Stimulated activated CD8-positive, alpha-beta memory T cell treated with anti-CD3 and anti-CD28 coated beads, Interleukin-4, amount 100 ng/mL, for 1 hour (primary cell): ENCODE data around the gene TSPAN9.

Experiments used
- DNase-seq, 2 donors: peaks; one replicate each; pipeline ENCODE4 v3.0.0-alpha.2; 2020; ENCODE audit warnings: low read depth in 2 of 2, low spot score in 1 of 2

TSPAN9 gene

DNA sequence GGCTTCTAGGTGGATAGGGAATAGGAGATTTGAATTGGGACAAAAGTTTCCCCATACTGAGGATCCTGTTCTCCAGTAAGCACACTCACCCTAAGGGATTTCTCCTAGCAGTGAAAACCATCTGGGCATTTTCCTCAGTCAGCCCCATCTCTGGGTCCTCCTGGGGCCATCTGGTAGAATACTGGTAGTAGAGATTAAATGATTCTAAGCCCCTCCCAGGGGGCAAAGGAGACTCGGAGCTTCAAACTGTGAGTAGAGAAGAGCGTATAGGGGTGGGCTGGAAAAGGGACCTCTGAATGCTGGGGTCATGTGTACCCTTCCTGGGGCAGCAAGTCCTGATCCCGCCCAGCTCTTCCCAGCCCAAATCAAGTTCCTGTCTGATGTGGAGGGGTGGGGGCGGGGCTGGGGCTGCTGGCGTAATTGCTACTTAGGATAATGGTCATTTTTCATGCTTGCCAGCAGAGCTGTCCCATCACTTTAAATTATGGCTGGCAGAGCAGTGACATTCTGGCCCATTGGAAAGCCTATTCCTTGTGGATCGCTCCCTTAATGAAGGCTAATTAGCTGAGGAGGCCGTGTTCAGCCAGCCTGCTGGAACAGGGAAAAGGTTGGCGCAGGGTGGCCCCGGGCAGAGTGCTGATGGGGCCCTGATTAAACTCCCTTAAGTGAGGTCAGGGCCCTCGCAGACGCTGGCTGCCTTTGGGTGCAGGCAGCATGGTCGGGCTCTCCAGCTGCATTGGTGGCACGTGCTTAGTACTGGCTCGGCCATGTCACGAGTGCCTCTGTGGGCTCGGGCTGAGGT lies 127.8 kb downstream of the TSPAN9 start:
- no peak for DNase-seq

DNA sequence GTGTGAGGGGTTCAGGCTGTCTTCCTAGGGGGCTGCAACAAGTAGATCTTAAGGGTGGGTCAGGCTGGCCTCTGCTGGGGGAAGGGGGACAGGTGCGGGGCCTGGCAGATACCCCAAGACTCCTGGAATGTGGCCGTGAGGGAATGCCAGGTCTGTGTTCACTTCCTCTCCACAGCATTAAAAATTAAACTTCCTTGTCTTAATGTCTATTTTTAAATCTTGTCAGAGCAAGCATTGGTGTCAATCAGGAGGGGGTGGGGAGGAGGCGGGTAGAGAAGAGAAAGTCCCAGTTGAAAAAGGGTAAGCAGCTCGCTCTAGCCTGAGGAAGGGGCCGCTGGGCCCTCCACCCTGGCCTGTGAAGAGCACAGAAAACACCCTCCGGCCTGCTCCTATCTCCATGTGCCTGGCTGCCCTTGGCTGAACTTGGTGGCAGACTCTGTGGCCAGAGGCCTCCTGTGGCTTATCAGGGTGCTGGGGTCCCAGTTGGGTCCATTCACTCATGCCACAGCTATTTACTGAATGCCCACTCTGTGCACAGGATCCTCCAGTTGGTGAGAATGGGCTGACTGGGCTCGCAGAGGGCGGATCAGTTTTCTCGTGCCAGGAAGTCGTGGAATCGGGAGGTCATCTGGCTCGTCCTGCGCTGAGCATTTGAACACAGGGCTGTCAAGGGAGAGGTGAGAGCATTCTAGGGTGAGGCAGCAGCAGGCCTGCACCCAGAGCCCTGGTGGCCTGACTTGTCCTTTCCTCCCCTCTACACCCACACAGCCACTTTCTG lies 128.8 kb downstream of the TSPAN9 start:
- DNase-seq: no peak

DNA sequence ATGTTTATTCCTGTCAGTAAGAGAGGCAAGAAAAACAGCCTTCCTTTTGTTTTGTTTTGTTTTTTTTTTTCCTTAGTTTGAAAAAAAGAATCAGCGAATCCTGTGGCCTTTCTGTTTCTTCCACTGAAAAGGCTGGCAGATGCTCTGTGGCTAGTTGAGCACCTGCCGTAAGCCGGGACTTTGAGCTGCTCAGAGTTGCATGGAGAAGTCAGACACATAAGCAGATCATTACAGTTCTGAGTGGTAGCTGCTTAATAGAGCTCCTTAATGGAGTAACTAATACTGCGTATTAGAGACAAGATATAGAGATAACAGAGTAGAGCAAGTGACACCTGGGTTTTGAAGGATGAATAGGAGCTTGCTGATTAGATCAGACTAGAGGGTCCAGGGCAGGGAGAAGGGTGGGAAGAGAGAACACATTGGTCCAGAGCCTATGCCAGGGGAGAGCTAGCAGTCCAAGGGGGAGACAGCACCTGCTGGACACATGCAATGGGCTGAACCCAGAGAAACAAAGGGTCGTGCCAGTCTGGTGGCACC lies 129.4 kb downstream of the TSPAN9 start:
- DNase-seq: no peak

GRCh38 chr12:3207175-3207574 lies 130.0 kb downstream of the TSPAN9 start:
- DNase-seq: no peak

- DNase-seq: no peak
Measured at GRCh38 chr12:3207858-3208257, 130.7 kb downstream of the TSPAN9 start.

GRCh38 chr12:3213188-3213587 lies 136.0 kb downstream of the TSPAN9 start:
- DNase-seq: no peak

GRCh38 chr12:3213768-3214167 lies 136.6 kb downstream of the TSPAN9 start:
- DNase-seq: no peak

GRCh38 chr12:3214526-3215365 lies 137.6 kb downstream of the TSPAN9 start:
- DNase-seq: no peak

- DNase-seq: no peak
Measured at GRCh38 chr12:3215410-3215975, 138.3 kb downstream of the TSPAN9 start.

GRCh38 chr12:3216097-3216496 lies 138.9 kb downstream of the TSPAN9 start:
- no peak for DNase-seq

- no peak for DNase-seq
Measured at GRCh38 chr12:3216726-3217682, 139.8 kb downstream of the TSPAN9 start.

DNA sequence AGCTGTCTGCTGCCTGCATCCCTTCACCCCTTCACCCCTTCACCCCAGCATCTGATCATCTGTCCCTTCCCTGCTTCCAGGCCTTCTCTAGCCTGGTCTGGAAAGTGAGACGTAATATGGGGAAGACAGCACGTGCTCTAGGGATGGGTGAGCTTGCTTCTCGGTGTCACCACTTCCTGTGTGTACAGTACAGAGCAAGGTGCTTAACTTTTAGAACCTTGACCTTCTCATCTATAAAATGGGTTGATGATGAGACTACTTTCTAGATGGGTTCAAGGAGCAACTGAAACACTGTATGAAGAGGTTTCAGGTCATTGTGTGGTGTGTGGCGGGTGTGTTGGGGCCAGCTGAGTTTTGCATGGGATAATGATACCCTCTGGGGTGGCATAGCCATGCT lies 140.5 kb downstream of the TSPAN9 start:
- no peak for DNase-seq

- no peak for DNase-seq
Measured at GRCh38 chr12:3218228-3219171, 141.3 kb downstream of the TSPAN9 start.

- no peak for DNase-seq
Measured at GRCh38 chr12:3219233-3219632, 142.1 kb downstream of the TSPAN9 start.

- DNase-seq: no peak
Measured at GRCh38 chr12:3220382-3221321, 143.5 kb downstream of the TSPAN9 start.

- DNase-seq: no peak
Measured at GRCh38 chr12:3222306-3222705, 145.1 kb downstream of the TSPAN9 start.

DNA sequence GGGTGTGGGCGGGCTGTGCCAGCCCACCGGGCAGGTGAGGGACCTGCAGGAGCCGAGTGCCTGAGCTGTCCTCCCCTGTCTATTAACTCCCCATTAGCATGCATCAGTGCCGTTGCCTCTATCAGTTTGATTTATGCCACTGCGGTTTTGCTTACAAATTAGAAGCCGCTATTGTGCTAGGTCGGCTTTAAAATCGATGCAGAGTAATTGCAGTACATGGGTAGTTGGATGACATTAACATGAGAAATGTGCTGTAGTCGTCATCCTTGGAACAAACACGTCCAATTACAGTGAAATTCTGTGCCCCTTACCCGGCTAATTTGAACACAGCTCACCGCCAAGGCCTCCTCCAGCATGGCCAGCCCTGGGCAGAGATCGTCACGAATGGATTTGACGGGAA lies 145.8 kb downstream of the TSPAN9 start:
- DNase-seq: no peak
